B cell (primary cell): ENCODE measurements around the gene GMPPA. TPM values are rescaled to one million over a fixed set of nuclear protein-coding genes. Genes with fewer than 3 reads are reported as not detected.

ENCODE experiments used
- ATAC-seq: fragments of 200-7000 bp; cut with Tn5 transposase; one replicate; pipeline ENCODE4 v1.10.0; 2021; ENCODE audit warnings: low read depth, mild to moderate bottlenecking, moderate number of reproducible peaks, moderate library complexity
- CTCF ChIA-PET: fragments of 350-600 bp; sonication (Branson Sonifier 250); formaldehyde crosslinking; loops from one replicate; lab custom pipeline; 2021; ENCODE audit warnings: antibody characterized with exemption, inconsistent platforms; lab: Charles Lee
- POLR2A ChIA-PET: fragments of 350-600 bp; sonication (Branson Sonifier 250); formaldehyde crosslinking; loops from one replicate; lab custom pipeline; 2021; ENCODE audit warnings: antibody characterized with exemption; lab: Charles Lee
- DNase-seq: peaks from one replicate; pipeline ENCODE4 v3.0.0; 2013
- H2AFZ ChIP-seq: 2 replicates; pipeline ENCODE4 v1.6.1; 2012; ENCODE audit warnings: mild to moderate bottlenecking, low read depth, low read length; ENCODE audit not compliant: insufficient read depth, poor library complexity, severe bottlenecking
- H3K27ac ChIP-seq, 2 donors: 1 replicate in 1 of 2; 2 replicates in 1 of 2; pipeline ENCODE4 v1.5.1; 2012 to 2013; ENCODE audit warnings: low read length in 2 of 2, mild to moderate bottlenecking in 2 of 2, moderate library complexity in 1 of 2
- H3K27me3 ChIP-seq, 4 experiments: fragments of 200-600 bp in 1 of 4; sonication (generic) in 1 of 4; replicated peaks in 1 of 4; 1 replicate in 2 of 4; 2 replicates in 2 of 4; pipeline versions ENCODE4 v1.6.1 to v1.7.0; 2013 to 2016; ENCODE audit warnings: low read length in 3 of 4, mild to moderate bottlenecking in 2 of 4, mixed read lengths in 1 of 4, moderate library complexity in 1 of 4; ENCODE audit not compliant: insufficient read depth in 4 of 4, control insufficient read depth in 3 of 4; ENCODE audit errors: control extremely low read depth in 1 of 4
- H3K36me3 ChIP-seq, 2 experiments: replicated peaks in 1 of 2; 1 replicate in 1 of 2; 2 replicates in 1 of 2; pipeline versions ENCODE4 v1.6.1 to v1.7.1; 2013; ENCODE audit warnings: low read length in 1 of 2; ENCODE audit not compliant: insufficient read depth in 2 of 2, control insufficient read depth in 1 of 2; ENCODE audit errors: control extremely low read depth in 1 of 2, extremely low read depth in 1 of 2
- H3K4me1 ChIP-seq, 2 donors: fragments of 200-600 bp in 1 of 2; sonication (generic) in 1 of 2; 1 replicate in 1 of 2; 2 replicates in 1 of 2; pipeline versions ENCODE4 v1.5.1 to v1.6.1; 2013 to 2017; ENCODE audit warnings: low read length in 2 of 2; ENCODE audit not compliant: control insufficient read depth in 2 of 2, insufficient read depth in 2 of 2
- H3K4me2 ChIP-seq: replicated peaks from 2 replicates; pipeline ENCODE3; 2012; ENCODE audit warnings: mild to moderate bottlenecking, low read depth, low read length; ENCODE audit not compliant: poor library complexity, severe bottlenecking
- H3K4me3 ChIP-seq, 5 experiments: fragments of 200-600 bp in 1 of 5; sonication (generic) in 1 of 5; 1 replicate in 3 of 5; 2 replicates in 2 of 5; pipeline versions ENCODE4 v1.5.1 to v1.7.0; 2011 to 2016; ENCODE audit warnings: low read length in 4 of 5, mild to moderate bottlenecking in 4 of 5, low read depth in 2 of 5, control low read depth in 1 of 5, moderate library complexity in 1 of 5; ENCODE audit not compliant: insufficient read depth in 1 of 5; ENCODE audit errors: control extremely low read depth in 1 of 5, extremely low read depth in 1 of 5
- H3K79me2 ChIP-seq: fragments of 200-600 bp; sonication (generic); one replicate; pipeline ENCODE4 v1.6.0; 2016; ENCODE audit warnings: low read length; ENCODE audit not compliant: control insufficient read depth, insufficient read depth
- H3K9ac ChIP-seq: fragments of 200-600 bp; sonication (generic); 2 replicates; pipeline ENCODE4 v1.6.1; 2017; ENCODE audit warnings: mild to moderate bottlenecking, low read length, moderate library complexity
- H3K9me3 ChIP-seq, 3 donors: one replicate each; pipeline versions ENCODE4 v1.6.1 to v1.7.1; 2013; ENCODE audit warnings: low read length in 2 of 3; ENCODE audit not compliant: control insufficient read depth in 2 of 3, insufficient read depth in 1 of 3; ENCODE audit errors: control extremely low read depth in 1 of 3
- H4K20me1 ChIP-seq: 2 replicates; pipeline ENCODE4 v1.6.0; 2012; ENCODE audit warnings: mild to moderate bottlenecking, low read length; ENCODE audit not compliant: insufficient read depth, control insufficient read depth, poor library complexity, severe bottlenecking
- H3K27ac Mint-ChIP-seq: one replicate; pipeline ENCODE4 v1.8.0; 2021; ENCODE audit warnings: mixed read lengths
- H3K27me3 Mint-ChIP-seq: one replicate; pipeline ENCODE4 v1.8.0; 2021; ENCODE audit warnings: mixed read lengths
- H3K4me1 Mint-ChIP-seq: one replicate; pipeline ENCODE4 v1.8.0; 2021; ENCODE audit warnings: mixed read lengths
- H3K4me3 Mint-ChIP-seq: one replicate; pipeline ENCODE4 v1.8.0; 2021; ENCODE audit warnings: mixed read lengths
- H3K9me3 Mint-ChIP-seq: one replicate; pipeline ENCODE4 v1.8.0; 2022; ENCODE audit warnings: mixed read lengths; ENCODE audit not compliant: insufficient read depth
- EZH2 ChIP-seq: IDR thresholded peaks from 2 replicates; pipeline ENCODE4 v1.6.1; 2012; ENCODE audit warnings: borderline replicate concordance, low read depth, mild to moderate bottlenecking, moderate library complexity, low read length; ENCODE audit not compliant: insufficient read depth, poor library complexity, severe bottlenecking
- WGBS: methylation state at CpG from one replicate; pipeline ENCODE4 v1.1.5; 2013; ENCODE audit warnings: missing lambda C conversion rate; ENCODE audit not compliant: insufficient coverage; 5-methylcytosine and 5-hydroxymethylcytosine counted together
- intact Hi-C: fragments of 100-400 bp; cut with micrococcal nuclease; formaldehyde crosslinking; loops from one replicate; pipeline ENCODE4 v1.10.0; 2022
- polyA plus RNA-seq: library from polyadenylated mRNA; depleted of rRNA; stranded (reverse); fragments of >200 nt; gene quantifications from 2 replicates; pipeline ENCODE4 v1.2.3, GENCODE V29; 2012
- total RNA-seq, 2 donors: library from RNA; stranded (reverse); fragments of 120-200 nt in 1 of 2; gene quantifications; 1 replicate in 1 of 2; 2 replicates in 1 of 2; pipeline versions ENCODE4 v1.2.3 to v1.2.4, GENCODE V29; 2013 to 2022
- TF ChIP-seq, protein P1 (sequence below): fragments of 200-600 bp; IDR thresholded peaks from one replicate; pipeline ENCODE4 v1.8.0; 2022; ENCODE audit warnings: antibody characterized with exemption, mild to moderate bottlenecking

GMPPA gene
- total and polyA plus RNA-seq, 2 donors (not counting 1 experiment from before 2014, with no cell fraction given), result 27.8 to 67.9 TPM

DNA sequence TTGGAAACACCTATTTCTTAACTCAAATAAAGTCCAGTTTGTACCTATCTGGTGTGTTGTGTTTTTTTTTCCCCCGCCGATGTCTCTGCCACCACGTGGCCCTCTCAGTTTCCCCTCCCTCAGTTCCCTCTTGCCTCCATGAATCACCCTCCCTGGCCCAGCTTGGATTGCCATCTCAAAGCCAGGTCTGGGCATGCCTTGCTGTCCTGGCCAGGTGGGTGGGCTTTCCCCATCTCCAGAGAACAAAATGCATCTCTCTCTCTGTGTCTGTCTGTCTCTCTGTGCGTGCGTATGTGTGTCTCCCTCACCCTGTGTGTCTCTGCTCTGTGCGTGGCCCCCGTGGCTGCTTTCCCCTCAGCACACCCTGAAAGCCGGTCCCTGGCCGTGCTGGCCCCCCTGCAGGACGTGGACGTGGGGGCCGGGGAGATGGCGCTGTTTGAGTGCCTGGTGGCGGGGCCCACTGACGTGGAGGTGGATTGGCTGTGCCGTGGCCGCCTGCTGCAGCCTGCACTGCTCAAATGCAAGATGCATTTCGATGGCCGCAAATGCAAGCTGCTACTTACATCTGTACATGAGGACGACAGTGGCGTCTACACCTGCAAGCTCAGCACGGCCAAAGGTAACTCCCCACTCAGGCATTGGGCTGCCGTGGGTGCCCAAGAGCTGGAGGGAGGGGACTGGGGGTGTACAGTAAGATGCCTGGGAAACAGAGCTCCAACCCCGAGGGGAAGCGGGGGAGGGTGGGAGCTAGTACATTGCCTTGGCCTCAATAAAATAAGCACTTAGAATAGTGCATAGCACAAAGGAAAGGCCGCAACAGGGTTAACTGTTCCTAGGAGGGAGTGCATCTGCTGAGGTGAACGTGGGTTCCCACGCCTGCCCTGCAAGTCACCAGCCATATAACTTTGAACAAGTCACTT is 31.6 kb upstream of the GMPPA start:
- Histone ChIP-seq H3K4me1 (no peaks in the 10 kb centered on the region), H2AFZ (no peak overlapping the region), H3K79me2 (no peaks in the 10 kb centered on the region), H3K36me3 (no peaks in the 10 kb centered on the region), H4K20me1 (no peaks in the 10 kb centered on the region), H3K9me3 (no peaks in the 10 kb centered on the region), H3K4me3 (no peak overlapping the region), H3K27me3 (peaks cover 0 to 3% (median 0%) of the 10 kb centered on the region in 4 experiments), H3K9ac (no peak overlapping the region), H3K27ac (no peak overlapping the region), H3K4me2 (no peak overlapping the region)
- intact Hi-C loops, result no loop called here
- ATAC-seq, result no peak
- DNase-seq, result no peak
- WGBS, result 92% methylated on average over 23 of the region's 28 CpGs
- POLR2A ChIA-PET, result no interaction called here
- H3K27me3 Mint-ChIP-seq, result peaks cover 16% of the 10 kb centered on the region
- no peak overlapping the region for H3K4me3 Mint-ChIP-seq
- H3K9me3 Mint-ChIP-seq, result no peaks in the 10 kb centered on the region
- H3K27ac Mint-ChIP-seq, result no peak overlapping the region
- no peak for TF ChIP-seq EZH2
- TF ChIP-seq, protein P1, sequence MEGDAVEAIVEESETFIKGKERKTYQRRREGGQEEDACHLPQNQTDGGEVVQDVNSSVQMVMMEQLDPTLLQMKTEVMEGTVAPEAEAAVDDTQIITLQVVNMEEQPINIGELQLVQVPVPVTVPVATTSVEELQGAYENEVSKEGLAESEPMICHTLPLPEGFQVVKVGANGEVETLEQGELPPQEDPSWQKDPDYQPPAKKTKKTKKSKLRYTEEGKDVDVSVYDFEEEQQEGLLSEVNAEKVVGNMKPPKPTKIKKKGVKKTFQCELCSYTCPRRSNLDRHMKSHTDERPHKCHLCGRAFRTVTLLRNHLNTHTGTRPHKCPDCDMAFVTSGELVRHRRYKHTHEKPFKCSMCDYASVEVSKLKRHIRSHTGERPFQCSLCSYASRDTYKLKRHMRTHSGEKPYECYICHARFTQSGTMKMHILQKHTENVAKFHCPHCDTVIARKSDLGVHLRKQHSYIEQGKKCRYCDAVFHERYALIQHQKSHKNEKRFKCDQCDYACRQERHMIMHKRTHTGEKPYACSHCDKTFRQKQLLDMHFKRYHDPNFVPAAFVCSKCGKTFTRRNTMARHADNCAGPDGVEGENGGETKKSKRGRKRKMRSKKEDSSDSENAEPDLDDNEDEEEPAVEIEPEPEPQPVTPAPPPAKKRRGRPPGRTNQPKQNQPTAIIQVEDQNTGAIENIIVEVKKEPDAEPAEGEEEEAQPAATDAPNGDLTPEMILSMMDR, result no peak
- H3K4me1 Mint-ChIP-seq, result no peaks in the 10 kb centered on the region
- CTCF ChIA-PET, result interaction anchor here (1.8 kb wide), 1 partner anchor 9 kb away, joined by 8 read pairs; no protein-coding TSS in a partner anchor

GRCh38 chr2:219467736-219468075 is 31.0 kb upstream of the GMPPA start:
- ATAC-seq, result no peak
- no peaks in the 10 kb centered on the region for H3K4me1 Mint-ChIP-seq

More at GRCh38 chr2:219467736-219468075, 31.0 kb upstream of the GMPPA start:
- Histone ChIP-seq H3K9me3 (no peaks in the 10 kb centered on the region), H2AFZ (no peak overlapping the region), H3K4me3 (no peak overlapping the region), H3K4me1 (no peaks in the 10 kb centered on the region), H3K4me2 (no peak overlapping the region), H3K36me3 (no peaks in the 10 kb centered on the region), H3K9ac (no peak overlapping the region), H4K20me1 (no peaks in the 10 kb centered on the region), H3K79me2 (no peaks in the 10 kb centered on the region), H3K27me3 (peaks cover 0 to 3% (median 0%) of the 10 kb centered on the region in 4 experiments), H3K27ac (no peak overlapping the region)
- ChIA-PET CTCF (interaction anchor here (1.1 to 1.8 kb wide), 2 partner anchors 10 to 42 kb away, joined by 4 to 8 read pairs; no protein-coding TSS in a partner anchor), POLR2A (no interaction called here)
- Mint-ChIP-seq H3K27me3 (peaks cover 16% of the 10 kb centered on the region), H3K27ac (no peak overlapping the region), H3K9me3 (no peaks in the 10 kb centered on the region), H3K4me3 (no peak overlapping the region)
- WGBS, result 75% methylated on average over 2 of the region's 2 CpGs
- no peak for DNase-seq
- no peak for TF ChIP-seq EZH2
- TF ChIP-seq, protein P1, result no peak
- intact Hi-C loops, result no loop called here
